Spleen (tissue), 11 donors: Measurements from ENCODE around the gene FAM13B. TPM values are rescaled to one million over a fixed set of nuclear protein-coding genes. Genes with fewer than 3 reads are reported as not detected.

Experiments used
- DNase-seq: peaks from one replicate; pipeline ENCODE4 v3.0.0-alpha.2; 2020
- H3K27ac ChIP-seq, 8 donors: fragments of 200-600 bp; sonication (generic) in 7 of 8; 1 replicate in 4 of 8; 2 replicates in 4 of 8; pipeline versions ENCODE4 v1.5.0 to v1.8.0; 2016 to 2021; ENCODE audit warnings: inconsistent platforms in 4 of 8, mild to moderate bottlenecking in 4 of 8, moderate library complexity in 1 of 8
- H3K27me3 ChIP-seq, 7 donors: fragments of 200-600 bp; sonication (generic) in 6 of 7; replicated peaks in 1 of 7; 1 replicate in 4 of 7; 2 replicates in 3 of 7; pipeline versions ENCODE4 v1.5.0 to v1.8.0; 2016 to 2021; ENCODE audit warnings: inconsistent platforms in 3 of 7, mild to moderate bottlenecking in 1 of 7
- H3K36me3 ChIP-seq, 6 donors: fragments of 200-600 bp; sonication (generic) in 5 of 6; 1 replicate in 4 of 6; 2 replicates in 2 of 6; pipeline versions ENCODE4 v1.5.0 to v1.8.0; 2016 to 2021; ENCODE audit warnings: inconsistent platforms in 2 of 6
- H3K4me1 ChIP-seq, 6 donors: fragments of 200-600 bp; sonication (generic) in 5 of 6; 1 replicate in 3 of 6; 2 replicates in 3 of 6; pipeline versions ENCODE4 v1.5.0 to v1.8.0; 2016 to 2021; ENCODE audit warnings: inconsistent platforms in 3 of 6
- H3K4me3 ChIP-seq, 8 donors: fragments of 200-600 bp; sonication (generic) in 7 of 8; 1 replicate in 4 of 8; 2 replicates in 4 of 8; pipeline versions ENCODE4 v1.5.0 to v1.8.0; 2016 to 2021; ENCODE audit warnings: inconsistent platforms in 4 of 8, mild to moderate bottlenecking in 4 of 8, moderate library complexity in 2 of 8
- H3K9me3 ChIP-seq, 8 donors: fragments of 200-600 bp; sonication (generic) in 7 of 8; 1 replicate in 4 of 8; 2 replicates in 4 of 8; pipeline versions ENCODE4 v1.5.0 to v1.8.0; 2016 to 2021; ENCODE audit warnings: inconsistent platforms in 4 of 8
- POLR2A ChIP-seq, 3 donors: fragments of 450-650 bp; IDR thresholded peaks; one replicate each; pipeline ENCODE4 v1.5.1; 2017; ENCODE audit warnings: antibody characterized with exemption in 3 of 3, mild to moderate bottlenecking in 1 of 3
- POLR2AphosphoS5 ChIP-seq, 3 donors: sonication (generic); formaldehyde crosslinking; IDR thresholded peaks; one replicate each; pipeline ENCODE4 v1.5.1; 2017; ENCODE audit warnings: antibody characterized with exemption in 3 of 3
- WGBS, 5 donors: extraction: QIAGEN DNeasy Blood & Tissue Kit in 3 of 5; methylation state at CpG; one replicate each; pipeline versions ENCODE4 v1.1.5 to v1.1.7; 2013 to 2018; 5-methylcytosine and 5-hydroxymethylcytosine counted together
- intact Hi-C: fragments of 100-400 bp; cut with DNase I; formaldehyde crosslinking; loops from one replicate; pipeline ENCODE4 v1.15.0; 2023; ENCODE audit warnings: low total_unique reads
- polyA plus RNA-seq, 3 donors: library from polyadenylated mRNA; stranded (reverse); fragments of 200-250 nt; gene quantifications; one replicate each; pipeline ENCODE4 v1.2.1, GENCODE V29; 2013
- total RNA-seq, 7 donors: library from RNA; depleted of rRNA in 3 of 7; stranded (reverse); fragments of >200 nt in 3 of 7; fragmentation: NEBNext Ultra II Directional in 4 of 7; extraction: Animal tissue kit (Norgen Biotek cat#: 25700) in 4 of 7; gene quantifications; one replicate each; pipeline versions ENCODE4 v1.1.0 to v1.2.1, GENCODE V29; 2016 to 2021
- TF ChIP-seq, protein P1 (sequence below), 11 experiments: fragments of 200-600 bp in 7 of 11; fragments of 450-650 bp in 4 of 11; sonication (generic) in 4 of 11; IDR thresholded peaks in 8 of 11; conservative IDR thresholded peaks in 3 of 11; 1 replicate in 7 of 11; 2 replicates in 4 of 11; pipeline versions ENCODE4 v1.4.0 to v1.8.0; 2016 to 2021; ENCODE audit warnings: antibody characterized with exemption in 11 of 11, inconsistent platforms in 4 of 11, mild to moderate bottlenecking in 1 of 11
- donor health status: healthy with polysubstance abuse.
- donor health status: DM: no; HTN: no; CAD: no; lungs with moderate emphysema.
- donor health status: DM: no; HTN: no; CAD: no.
- donor health status: Bipolar disorder and iron deficiency.
- donor health status: healthy.
- donor health status: DM: no; HTN: no; CAD: no.
- donor health status: DM: yes; HTN: yes; CAD: no.

The FAM13B gene
- total and polyA plus RNA-seq, 10 donors, result 11.3 to 91.9 (median 66.4) TPM

DNA sequence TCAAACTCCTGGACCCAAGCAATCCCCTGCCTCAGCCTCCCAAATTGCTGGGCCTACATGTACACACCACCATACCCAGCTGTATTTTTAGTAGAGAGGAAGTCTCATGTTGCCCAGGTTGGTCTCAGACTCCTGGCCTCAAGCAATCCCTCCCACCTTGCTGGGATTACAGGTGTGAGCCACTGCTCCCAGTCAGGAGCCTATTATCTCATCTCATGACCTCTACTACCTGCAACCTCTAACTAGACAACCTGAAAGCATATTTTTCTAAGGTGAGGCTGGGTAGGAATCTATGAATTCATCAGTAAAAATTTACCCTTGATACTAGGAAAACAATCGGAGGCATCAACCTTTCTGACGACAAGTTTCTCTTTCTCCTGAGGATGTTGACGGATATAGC is 10.0 kb downstream of the FAM13B start:
- Histone ChIP-seq H3K9me3 (no peaks in the 10 kb centered on the region), H3K27me3 (no peaks in the 10 kb centered on the region), H3K36me3 (peaks cover 0 to 32% (median 17%) of the 10 kb centered on the region in 6 donors), H3K27ac (no peak overlapping the region), H3K4me1 (peaks cover 11 to 88% (median 49%) of the 10 kb centered on the region in 6 donors), H3K4me3 (no peak overlapping the region)
- 89 to 99% (median 94%) methylated on average over 3 of the region's 3 CpGs for WGBS, 5 donors
- no peak for DNase-seq
- no peak for TF ChIP-seq POLR2AphosphoS5 (IDR thresholded peaks at IDR 0.05)
- TF ChIP-seq POLR2A (IDR thresholded peaks at IDR 0.05), result no peak
- TF ChIP-seq, protein P1, sequence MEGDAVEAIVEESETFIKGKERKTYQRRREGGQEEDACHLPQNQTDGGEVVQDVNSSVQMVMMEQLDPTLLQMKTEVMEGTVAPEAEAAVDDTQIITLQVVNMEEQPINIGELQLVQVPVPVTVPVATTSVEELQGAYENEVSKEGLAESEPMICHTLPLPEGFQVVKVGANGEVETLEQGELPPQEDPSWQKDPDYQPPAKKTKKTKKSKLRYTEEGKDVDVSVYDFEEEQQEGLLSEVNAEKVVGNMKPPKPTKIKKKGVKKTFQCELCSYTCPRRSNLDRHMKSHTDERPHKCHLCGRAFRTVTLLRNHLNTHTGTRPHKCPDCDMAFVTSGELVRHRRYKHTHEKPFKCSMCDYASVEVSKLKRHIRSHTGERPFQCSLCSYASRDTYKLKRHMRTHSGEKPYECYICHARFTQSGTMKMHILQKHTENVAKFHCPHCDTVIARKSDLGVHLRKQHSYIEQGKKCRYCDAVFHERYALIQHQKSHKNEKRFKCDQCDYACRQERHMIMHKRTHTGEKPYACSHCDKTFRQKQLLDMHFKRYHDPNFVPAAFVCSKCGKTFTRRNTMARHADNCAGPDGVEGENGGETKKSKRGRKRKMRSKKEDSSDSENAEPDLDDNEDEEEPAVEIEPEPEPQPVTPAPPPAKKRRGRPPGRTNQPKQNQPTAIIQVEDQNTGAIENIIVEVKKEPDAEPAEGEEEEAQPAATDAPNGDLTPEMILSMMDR (IDR thresholded peaks at IDR 0.05 in 8 of 11, conservative IDR thresholded peaks at IDR 0.05 in 3 of 11), result no peak
- intact Hi-C loops, result no loop called here

DNA sequence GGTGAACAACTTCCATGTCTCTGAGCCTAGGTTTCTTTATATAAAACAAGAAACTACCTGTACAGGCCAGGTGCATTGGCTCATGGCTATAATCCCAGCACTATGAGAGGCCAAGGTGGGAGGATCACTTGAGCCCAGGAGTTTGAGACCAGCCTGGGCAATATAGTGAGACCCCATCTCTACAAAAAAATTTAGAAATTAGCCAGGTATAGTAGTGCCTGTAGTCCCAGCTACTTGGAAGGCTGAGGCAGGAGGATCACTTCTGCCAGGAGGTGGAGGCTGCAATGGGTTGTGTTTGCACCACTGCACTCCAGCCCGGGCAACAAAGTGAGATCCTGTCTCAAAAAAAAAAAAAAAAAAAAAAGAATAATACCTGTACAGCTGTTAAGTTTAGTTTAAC is 11.1 kb downstream of the FAM13B start:
- Histone ChIP-seq H3K27me3 (no peaks in the 10 kb centered on the region), H3K9me3 (no peaks in the 10 kb centered on the region), H3K4me3 (no peak overlapping the region), H3K36me3 (peaks cover 0 to 43% (median 22%) of the 10 kb centered on the region in 6 donors), H3K4me1 (peaks cover 2 to 83% (median 40%) of the 10 kb centered on the region in 6 donors), H3K27ac (no peak overlapping the region)
- WGBS, 5 donors, result 0 to 56% (median 0%) methylated on average over 1 of the region's 1 CpG
- intact Hi-C loops, result no loop called here
- no peak for DNase-seq
- TF ChIP-seq POLR2A (IDR thresholded peaks at IDR 0.05), result no peak
- TF ChIP-seq, protein P1 (IDR thresholded peaks at IDR 0.05 in 8 of 11, conservative IDR thresholded peaks at IDR 0.05 in 3 of 11), result no peak
- TF ChIP-seq POLR2AphosphoS5 (IDR thresholded peaks at IDR 0.05), result no peak

DNA sequence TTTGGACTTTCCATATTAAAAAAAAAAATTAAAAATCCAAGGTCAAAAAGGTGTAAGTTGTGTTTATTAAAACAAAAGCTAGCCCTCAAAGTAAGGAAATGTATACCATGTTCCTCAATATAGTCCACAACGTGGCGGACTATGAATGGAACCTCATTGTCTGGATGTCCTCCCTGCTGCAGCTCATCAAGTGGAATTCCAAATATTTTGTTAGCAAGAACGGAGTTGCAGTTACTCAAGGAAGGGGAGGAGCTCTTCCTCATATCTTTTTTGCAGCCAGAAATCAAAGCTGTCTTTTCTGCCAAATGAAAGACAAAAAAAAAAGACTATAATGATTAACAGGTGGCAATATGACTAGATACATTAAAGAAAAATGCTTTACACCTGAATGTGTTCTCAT is 14.0 kb downstream of the FAM13B start:
- Histone ChIP-seq H3K4me3 (no peak overlapping the region), H3K9me3 (no peaks in the 10 kb centered on the region), H3K36me3 (peaks cover 0 to 72% (median 39%) of the 10 kb centered on the region in 6 donors), H3K27ac (no peak overlapping the region), H3K27me3 (no peaks in the 10 kb centered on the region), H3K4me1 (peaks cover 0 to 70% (median 20%) of the 10 kb centered on the region in 6 donors)
- no peak for DNase-seq
- no peak for TF ChIP-seq POLR2AphosphoS5 (IDR thresholded peaks at IDR 0.05)
- TF ChIP-seq, protein P1 (IDR thresholded peaks at IDR 0.05 in 8 of 11, conservative IDR thresholded peaks at IDR 0.05 in 3 of 11), result no peak
- no peak for TF ChIP-seq POLR2A (IDR thresholded peaks at IDR 0.05)
- WGBS, 5 donors, result 81 to 91% (median 83%) methylated on average over 3 of the region's 3 CpGs
- intact Hi-C loops, result no loop called here

DNA sequence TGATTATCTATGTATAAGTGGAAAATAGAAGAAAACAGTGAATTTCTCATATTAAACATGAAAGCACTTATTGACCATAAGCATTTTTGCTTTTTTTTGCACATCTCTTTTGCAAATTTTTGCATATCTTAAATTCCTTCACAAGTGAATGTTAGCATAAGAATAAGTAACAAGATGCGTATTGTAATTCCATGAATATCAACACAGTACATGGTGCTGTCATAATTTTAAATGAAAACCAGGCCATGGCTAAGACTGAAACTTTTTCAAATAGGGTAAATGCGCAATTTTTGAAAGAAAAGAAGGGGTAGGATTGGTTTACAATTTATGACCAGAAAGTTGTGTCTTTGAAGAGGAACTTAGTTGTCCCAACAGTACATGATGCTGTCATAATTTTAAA is 17.0 kb downstream of the FAM13B start:
- DNase-seq, result no peak
- TF ChIP-seq, protein P1 (IDR thresholded peaks at IDR 0.05 in 8 of 11, conservative IDR thresholded peaks at IDR 0.05 in 3 of 11), result no peak
- TF ChIP-seq POLR2AphosphoS5 (IDR thresholded peaks at IDR 0.05) (no peak), POLR2A (IDR thresholded peaks at IDR 0.05) (no peak)
- Histone ChIP-seq H3K9me3 (no peaks in the 10 kb centered on the region), H3K4me3 (no peak overlapping the region), H3K4me1 (peaks cover 0 to 40% (median 3%) of the 10 kb centered on the region in 6 donors), H3K27me3 (no peaks in the 10 kb centered on the region), H3K27ac (no peak overlapping the region), H3K36me3 (peaks cover 0 to 99% (median 53%) of the 10 kb centered on the region in 6 donors)
- 96 to 99% (median 98%) methylated on average over 2 of the region's 2 CpGs for WGBS, 5 donors
- intact Hi-C loops, result no loop called here
